Right hindlimb (tissue), 1 donor: ENCODE measurements around the gene TBC1D10A.

Experiments
- DNase-seq: peaks from one replicate; pipeline ENCODE4 v3.0.0-alpha.2; 2018

The TBC1D10A gene

DNA sequence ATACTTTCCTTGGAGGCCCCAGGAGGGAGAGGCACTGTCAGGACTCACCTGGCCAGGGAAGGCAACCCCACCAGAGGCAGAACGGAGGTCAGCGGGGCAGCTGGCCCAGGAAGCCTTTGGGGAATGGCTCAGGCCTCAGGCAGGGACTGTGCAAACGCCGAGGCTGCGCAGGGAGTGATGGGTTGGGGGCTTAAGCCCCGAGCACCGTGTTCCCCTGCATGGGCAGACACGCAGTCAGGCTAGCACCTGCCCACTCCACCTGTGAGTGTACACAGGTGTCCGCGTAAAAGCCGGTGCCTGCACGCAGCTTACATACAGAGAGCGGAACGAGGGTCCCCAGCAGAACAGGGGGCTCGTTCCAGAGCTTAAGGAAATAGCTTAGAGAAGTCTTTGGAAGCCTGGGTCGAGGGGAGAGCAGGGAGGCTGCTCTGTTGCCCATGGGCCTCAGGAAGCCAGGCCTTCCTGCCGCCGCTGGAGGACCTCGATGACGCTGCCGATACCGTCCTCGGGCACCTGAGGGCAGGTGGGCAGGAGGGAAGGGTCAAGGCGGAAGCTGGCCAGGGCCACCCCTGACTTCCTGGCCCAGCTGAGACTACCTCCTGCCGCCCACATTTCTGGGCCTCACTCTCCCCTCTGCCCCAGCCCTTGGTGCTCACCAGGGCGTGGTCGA is 41.4 kb downstream of the TBC1D10A start:
- no peak for DNase-seq

DNA sequence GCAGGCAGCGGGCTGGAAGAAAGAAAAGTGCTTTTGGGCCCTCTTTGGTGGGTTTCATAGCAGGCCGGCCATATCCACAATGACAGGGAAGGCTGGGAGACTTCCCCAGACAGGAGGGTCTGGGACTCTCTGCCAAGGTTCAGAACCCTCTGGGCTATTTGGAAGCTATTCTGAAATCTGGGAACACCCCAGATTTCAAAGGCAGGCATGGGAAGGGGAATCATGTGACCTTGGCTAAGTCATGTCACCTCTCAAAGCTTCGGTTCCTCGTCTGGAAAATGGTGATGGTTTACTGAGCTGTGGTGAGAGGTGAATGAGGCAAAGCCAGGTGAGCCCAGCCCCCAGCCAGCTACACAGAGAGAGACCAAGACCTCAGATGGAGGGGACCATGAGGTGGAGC is 42.1 kb downstream of the TBC1D10A start:
- no peak for DNase-seq

DNA sequence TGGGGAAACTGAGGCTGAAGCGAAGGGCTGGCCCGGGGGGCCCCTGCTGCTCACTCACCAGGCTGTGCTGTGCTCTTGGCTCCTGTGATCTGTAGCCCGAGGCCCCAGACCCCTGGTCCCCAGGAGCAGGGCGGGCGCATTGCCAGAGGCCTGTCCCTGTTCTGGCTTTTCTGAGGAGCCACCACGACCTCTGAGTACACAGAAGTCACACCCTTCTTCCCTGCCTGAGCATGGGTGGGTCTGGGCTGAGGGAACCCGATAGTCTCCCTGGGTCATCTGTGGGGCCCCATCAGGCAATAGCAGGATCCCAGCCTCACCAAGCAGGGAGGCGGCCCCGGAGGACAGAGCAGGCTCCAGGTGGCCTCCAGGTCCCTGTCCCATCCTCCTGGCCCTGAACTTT is 42.6 kb downstream of the TBC1D10A start:
- no peak for DNase-seq

DNA sequence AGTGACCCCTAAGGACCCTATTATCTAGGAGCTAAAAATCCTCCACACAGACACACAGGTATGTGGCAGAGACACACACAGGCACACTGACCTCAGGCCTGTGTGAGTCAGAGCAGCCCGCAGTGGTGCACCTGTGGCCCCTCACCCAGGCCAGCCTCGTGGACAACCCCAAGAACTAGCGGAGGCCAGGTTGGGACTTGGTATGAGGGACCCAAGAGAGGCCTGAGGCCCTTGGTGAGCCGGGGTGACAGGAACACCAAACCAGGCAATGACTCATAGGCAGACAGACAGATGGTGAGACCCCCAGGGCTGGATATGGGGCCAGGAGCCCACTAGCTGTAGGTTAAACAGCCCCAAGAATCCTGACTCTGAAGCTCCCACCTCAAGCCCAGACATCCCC is 43.4 kb downstream of the TBC1D10A start:
- no peak for DNase-seq

DNA sequence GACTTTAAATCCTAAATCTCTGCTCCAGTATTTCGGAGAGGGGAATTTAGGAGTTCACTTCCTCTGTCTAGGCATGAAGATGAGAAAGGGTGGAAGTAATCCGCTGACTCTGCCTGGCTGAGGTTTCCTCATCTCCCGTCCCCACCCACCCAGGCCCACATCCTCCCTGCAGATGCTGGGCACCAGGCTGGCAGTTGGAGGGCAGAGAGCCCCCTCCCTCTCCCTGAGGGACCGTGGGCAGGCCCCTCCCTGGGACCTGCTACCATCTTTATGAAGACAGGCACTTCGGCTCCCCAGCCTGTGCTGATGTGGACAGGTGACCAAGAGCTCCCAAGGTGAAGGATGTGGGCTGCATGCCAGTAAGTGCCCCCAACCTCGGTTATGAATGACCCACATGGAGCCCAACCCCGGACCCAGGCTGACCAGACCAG is 44.1 kb downstream of the TBC1D10A start:
- no peak for DNase-seq

DNA sequence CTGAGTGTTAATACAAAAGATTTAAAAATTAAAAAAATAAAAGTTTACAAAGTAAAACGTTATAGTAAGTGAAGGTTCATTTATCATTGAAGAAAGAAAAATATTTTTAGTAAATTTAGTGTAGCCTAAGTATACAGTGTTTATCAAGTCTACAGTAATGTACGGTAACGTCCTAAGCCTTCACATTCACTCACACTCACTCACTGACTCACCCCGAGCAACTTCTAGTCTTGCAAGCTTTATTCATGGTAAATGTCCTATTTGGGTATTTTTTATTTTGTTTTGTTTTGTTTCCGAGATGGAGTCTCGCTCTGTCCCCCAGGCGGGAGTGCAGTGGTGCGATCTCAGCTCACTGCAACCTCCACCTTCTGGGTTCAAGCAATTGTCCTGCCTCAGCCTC is 46.2 kb downstream of the TBC1D10A start:
- no peak for DNase-seq

DNA sequence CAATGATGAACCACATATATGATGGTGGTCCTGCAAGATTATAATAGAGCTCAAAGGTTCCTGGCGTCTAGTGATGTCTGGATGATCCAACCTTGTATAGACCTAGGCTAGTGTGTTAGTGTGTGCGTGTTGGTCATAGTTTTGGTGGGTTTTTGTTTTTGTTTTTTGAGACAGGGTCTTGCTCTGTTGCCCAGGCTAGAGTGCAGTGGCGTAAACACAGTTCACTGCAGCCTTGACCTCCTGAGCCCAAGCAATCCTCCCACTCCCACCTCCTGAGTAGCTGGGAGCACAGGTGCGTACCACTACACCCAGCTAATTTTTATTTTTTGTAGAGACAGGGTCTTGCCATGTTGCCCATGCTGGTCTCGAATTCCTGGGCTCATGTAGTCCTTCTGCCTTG is 46.8 kb downstream of the TBC1D10A start:
- DNase-seq: no peak

DNA sequence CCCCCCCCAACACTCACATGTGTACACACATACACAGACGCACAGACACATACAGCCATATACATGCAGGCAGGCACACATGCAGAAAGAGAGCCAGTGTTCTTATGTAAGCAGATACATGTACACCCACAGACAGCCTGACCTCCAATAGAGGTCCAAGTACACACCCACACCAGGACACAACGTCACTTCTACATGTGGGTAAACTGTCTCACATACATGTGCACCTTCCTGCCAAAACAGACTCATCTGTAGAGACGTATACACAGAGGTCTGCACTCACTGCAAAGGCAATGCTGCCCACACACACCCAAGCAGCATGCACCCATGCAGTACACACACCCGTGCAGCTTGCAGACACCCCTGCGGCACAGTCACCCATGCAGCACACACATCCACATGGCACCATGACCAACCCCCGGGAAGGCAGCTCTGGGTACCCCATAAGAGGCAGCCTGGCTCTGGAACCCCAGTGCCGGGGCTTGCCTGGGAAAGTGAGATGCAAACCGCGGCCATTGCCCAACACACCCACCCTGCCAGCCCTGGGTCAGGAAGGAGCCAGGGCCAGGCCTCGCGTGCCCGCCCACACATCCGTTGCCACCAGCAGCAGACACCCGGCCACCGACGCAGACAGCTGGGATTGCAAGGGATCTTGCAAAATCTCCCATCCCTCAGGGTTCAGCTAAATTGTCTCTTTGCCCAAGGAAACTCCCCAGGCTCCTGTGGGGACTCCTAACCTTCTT is 47.5 kb downstream of the TBC1D10A start:
- no peak for DNase-seq

DNA sequence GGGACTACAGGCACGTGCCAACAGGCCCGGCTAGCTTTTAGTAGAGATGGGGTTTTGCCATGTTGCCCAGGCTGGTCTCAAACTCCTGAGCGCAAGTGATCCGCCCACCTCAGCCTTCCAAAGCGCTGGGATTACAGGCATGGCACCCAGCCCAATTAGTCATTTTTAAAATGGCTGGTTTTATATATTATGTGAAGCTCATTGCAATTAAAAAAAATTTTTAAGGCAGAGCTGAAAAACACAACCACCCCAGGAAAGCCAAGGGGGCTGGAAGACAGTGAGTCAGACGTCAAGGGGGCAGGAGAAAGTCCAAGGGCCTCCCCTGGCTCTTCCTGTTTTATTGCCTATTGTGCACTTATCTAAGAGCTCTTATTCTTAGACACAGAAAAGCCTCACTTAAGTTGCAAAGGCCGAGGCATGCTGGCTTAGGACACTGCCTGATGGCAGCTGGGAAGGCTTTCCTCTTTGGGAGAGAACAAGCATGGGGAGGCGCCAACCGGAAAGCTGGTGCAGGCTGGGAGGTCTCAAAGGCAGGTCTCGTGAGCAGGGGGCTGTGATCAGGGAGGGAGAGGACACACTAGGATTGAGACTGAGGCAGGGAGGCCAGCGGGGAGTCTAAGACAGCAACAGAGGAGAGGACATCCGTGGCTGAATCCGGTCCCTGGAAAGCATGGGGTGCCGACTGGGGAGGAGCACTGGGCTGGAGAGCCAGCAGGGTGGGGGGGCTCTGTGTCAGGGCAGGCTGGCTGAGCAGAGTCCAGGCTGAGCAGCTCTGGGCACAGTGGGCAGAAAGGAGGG is 49.0 kb downstream of the TBC1D10A start:
- DNase-seq: peak; percentile 39

DNA sequence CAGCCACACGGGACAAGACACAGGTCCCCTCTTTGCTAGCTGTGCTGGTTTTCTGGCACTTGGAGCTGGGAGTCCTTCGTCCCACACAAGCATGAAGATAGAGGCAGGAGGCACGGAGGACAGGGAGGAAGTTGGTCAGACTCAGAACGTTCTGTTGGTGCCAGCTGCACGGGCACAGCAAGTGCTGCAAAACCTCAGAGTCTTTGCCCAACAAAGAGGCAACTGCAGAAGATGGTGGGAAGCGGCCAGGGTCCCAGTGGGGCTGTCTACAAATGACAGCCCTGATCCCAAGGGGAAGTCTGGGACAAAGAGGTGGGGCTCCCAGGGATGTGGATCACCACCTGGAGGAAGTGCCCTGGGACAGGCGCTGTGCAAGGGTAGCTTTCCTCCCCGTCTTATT is 50.7 kb downstream of the TBC1D10A start:
- DNase-seq: no peak

DNA sequence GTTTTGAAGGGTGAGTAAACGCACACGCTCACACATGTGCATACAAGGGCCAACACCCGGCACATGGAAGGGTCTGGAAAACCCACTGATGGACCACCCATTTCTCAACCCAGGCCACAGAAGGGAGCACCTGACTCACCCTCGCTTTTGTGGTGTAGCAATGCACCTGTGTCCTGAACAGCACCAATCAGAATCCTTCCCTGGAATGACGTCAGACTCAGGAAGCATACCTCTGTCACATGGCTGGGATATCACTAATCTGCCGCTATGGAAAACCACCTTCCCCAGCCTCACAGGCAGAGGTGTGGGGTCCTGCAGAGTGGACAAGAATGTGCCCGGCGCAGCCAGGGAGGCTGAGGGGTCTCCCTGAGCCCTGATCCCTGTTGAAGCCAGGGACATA is 51.1 kb downstream of the TBC1D10A start:
- no peak for DNase-seq

DNA sequence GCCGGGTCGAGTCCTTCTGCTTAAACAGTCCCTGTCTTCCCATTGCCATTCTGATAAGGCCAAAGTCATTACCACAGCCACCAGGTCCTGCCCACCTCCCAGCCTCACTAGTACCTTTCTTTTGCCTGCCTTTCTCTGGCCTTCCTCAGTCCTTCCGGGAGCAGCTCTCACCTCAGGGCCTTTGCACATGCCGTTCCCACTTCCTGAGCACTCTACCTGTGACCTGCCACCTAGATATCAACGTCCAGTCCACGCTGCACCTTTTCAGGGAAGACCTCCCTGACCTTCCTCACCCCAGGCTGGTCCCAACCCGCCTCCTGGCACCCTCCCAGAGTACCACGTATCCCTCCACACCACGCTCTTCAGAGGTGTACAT is 52.3 kb downstream of the TBC1D10A start:
- DNase-seq: no peak

DNA sequence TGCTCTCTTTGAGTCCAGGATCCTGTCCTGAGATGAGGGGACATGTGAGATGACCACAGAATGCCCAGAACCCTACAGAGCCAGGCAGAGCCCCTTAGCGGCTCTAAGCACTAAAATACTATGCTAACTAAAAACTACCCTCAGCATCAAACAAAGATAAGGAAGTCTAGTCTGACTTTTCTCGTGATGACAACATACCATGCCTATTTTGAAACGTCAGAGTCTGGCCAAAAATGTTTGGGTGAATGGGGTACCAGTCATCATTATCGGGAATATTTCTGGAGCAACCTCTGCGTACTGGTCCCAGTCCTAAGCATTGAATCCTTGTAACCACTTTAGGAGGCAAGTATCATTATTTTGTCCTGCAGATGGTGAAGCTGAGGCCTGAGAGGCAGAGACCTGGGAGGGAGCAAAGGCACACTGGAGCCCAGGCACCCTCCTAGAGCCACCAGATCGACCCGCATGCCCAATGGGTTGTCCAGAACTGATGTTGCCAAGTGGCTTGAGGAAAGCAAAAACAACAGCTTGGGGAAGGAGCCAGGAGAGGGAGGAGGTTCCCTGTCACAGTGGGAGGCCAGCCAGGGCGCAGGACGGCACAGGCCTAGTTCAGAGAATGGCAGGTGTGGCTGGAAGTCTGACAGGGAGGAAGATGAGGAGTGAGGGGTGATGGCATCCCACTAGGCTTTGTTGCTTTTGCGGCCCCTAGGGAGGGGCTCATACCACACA is 52.9 kb downstream of the TBC1D10A start:
- no peak for DNase-seq

DNA sequence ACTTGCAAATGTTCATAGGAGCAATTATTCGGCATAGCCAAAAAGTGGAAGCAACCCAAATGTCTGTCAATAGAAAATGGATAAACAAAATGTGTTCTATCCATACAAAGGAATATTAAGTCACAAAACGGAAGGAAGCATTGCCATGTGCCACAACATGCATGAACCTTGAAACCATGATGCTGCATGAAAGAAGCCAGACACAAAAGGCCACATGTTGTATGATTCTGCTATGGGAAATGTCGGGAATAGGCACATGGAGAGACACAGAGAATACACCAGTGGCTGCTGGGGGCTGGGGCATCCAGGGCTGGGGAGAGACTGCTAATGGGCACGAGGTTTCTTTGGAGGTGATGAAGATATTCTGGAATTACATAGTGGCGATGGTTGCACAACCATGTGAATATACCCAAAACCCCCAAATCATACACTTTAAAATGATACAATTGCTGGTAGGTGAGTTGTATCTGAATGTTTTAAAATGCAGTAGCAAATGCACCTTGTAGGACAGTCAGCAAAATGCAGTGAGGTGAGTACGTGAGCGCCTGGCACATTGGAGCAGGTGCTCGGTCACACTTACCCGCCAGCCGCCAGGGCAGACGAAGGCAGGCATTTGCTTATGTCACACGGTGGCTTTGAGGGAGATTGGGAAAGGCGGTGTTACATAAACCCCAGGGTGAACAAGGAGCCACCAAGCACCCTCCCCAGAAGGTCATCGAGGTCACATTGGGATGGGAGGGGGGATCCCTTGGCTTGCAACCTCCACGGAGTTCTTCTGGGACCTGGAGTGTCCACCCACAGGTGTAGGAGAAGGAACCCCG is 53.8 kb downstream of the TBC1D10A start:
- no peak for DNase-seq

DNA sequence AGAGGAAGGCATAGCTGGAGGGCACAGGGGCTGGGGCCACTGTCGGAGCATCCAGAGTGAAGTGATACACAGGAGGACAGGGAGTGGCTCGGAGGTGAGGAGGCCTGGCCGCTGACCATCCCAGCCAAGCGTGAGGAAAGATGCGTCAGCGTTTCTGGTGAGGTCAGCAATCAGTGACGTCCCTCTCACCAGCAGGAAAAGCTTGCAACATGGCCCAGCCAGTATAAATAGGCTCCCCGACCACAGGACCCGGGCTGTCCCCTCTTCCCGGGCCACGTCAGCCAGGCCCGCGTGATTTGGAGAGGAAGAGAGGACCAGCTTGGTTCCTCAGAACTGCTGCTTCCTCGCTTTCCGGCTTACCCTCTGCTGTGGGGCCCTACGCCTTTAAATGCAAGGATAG is 55.9 kb downstream of the TBC1D10A start:
- DNase-seq: no peak

DNA sequence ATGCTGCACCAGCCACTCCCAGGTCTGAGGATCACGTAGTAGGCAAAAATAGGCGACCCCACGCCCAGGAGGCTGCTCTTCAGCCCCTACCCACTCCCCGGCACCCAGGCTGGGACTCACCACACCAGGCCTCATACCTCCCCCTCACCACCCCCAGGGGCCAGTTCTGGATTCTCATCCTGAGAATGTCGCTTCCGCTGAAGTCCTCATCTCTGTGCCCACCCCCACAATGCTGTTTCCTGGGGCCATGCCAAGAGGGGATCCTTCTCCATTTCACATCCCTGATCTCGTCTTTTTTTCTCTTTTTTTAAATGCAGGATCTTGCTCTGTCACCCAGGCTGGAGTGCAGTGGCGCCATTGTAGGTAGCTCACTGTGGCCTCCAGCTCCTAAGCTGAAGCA is 58.4 kb downstream of the TBC1D10A start:
- DNase-seq: no peak

DNA sequence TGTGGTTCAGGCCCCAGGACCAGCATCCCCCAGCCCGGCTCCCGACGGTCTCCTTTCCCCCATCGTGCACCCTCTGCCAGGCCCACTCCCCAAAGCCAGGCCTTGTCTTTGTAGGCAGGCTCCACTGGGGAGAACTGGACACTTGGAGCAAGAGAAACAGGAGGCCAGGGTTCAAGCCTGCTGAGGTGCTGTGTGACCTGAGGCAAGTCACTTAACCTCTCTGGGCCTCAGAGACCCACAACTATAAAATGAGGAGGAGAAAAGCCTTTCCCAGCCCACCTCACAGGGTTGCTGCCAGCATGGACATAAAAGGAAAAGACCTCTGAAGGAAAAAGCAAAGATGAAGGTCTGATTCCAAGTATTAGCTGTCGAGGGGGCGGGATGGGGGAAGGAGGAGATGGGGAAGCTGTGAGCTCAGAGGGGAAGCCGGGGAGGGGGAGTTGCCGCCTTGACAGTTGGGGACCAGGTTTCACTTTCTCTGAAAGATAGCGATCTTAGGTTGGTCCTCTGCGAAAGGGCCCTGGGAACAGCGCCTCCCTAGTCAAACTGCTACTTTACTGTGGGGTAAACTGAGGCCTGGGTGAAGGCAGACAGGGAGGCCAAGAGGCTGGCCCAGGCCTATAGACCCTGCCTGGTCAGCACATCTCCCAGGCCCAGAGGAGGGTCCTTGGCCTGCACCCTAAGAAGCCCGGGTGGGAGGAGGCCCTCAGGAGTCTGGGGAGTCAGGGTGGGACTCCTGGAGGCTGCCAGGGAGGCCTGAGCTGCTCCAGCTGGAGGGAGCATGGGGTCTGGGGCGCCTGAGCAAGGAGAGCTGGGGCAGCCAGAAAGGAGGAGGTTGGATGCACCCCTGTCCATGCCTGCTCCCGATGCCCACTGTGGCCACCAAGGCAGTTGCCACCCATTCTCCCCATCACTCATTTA is 59.1 kb downstream of the TBC1D10A start:
- DNase-seq: no peak

DNA sequence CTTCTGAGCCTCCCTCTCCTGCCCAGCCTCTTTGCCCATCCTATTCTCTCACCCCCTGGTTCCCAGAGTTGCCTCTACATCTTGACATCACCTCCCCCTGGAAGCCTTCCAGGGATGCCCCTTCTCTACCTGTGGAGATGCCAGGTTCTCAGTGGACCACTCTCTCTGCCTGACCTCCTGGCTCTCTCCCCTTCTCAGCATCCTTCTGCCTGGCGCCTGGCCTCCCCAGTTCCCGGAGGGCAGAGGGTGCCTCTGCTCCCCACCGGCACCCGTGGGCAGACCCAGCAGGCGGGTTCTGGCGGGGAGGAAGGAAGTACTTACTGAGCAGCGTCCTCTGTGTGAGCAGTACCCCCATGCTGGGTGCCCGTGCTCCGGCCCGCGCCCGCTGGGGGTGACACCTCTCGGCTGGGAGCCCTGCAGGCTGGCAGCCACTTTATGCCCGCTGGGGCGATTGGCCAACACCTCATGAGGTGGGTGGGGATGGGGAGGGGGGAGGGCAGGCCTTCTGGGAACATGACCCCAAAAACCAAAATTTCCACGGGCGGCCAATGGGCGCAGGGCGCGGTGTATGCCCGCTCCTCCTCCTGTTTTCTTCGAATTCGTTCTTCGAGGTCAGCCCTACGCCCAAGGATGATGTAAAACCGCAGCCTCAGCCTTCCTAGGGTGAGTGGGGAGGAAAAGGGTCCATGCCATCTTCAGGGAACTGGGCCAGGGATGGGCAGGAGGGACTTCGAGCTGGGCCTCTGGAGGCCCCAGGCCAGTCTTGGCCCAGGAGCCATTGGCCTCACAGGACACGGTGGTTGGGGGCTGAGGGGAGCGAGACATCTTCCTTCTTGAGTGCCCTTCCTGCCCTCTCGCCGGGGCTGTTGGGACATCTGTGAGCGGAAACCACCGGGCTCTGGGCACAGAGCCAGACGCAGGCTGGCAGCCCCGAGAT is 60.0 kb downstream of the TBC1D10A start, which contains the start of gene OSM:
TSS of gene OSM (minus strand) at position 407 of the 937 bp plus-strand sequence. CDS start at position 355, 52 bp downstream.
- no peak for DNase-seq

DNA sequence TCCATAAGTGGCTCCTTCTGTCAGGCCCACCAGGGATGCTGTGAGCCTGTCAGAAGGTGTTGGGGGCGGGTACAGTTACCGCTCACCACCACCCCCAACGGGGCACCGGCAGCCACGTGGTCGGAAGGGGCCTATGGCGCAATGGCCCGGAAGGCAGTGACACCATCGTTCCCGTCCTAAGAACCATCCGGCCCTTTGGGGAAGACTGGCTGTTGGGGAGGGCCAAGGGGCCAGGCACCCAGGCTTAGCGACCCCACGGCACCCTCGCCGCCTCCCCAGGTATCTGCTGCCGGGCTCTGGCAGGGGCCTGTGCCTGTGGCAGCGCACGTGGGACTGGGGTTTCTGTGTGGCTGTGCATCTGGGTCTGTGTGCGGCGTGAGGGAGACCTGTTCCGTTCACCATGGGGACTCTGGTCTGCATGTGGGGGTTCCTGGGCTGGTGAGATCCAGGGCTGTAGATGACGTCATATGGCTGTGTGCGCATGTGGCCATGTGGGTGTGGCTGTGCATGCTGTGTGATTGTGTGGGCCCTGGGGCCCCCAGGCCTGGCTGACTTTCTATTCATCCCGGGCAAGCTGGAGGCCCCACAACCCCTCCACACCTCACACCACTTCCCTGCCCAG is 60.8 kb downstream of the TBC1D10A start:
- no peak for DNase-seq
